GM23248 (cell line): ENCODE measurements around the gene SLC2A5.

Experiments
- EZH2 ChIP-seq: fragments of 200-600 bp; sonication (generic); IDR thresholded peaks from 2 replicates; pipeline ENCODE4 v1.6.1; 2018; ENCODE audit warnings: antibody characterized with exemption, mild to moderate bottlenecking; ENCODE audit not compliant: insufficient read depth, poor library complexity, severe bottlenecking
- EZH2phosphoT487 ChIP-seq: fragments of 200-600 bp; sonication (generic); IDR thresholded peaks from 2 replicates; pipeline ENCODE4 v1.6.1; 2018; ENCODE audit warnings: antibody characterized with exemption, moderate library complexity, mild to moderate bottlenecking, low read depth; ENCODE audit not compliant: insufficient read depth

DNA sequence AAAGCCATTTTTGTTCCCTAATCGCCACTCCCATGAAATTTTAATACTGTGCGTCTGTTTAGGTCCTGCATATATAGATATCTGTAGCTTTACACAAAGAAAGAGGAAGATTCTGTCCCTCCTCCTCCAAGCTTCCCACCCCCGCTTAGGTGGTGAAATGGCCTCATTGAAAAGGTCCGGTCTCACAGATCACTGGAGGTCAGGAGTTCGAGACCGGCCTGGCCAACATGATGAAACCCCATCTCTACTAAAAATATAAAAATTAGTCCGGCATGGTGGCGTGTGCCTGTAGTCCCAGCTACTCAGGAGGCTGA is 64.1 kb downstream of the SLC2A5 start:
- TF ChIP-seq EZH2phosphoT487 (no peak), EZH2 (no peak)
